ENCODE results near the gene SERPINA9. TPM values are rescaled to one million over a fixed set of nuclear protein-coding genes. Genes with fewer than 3 reads are reported as not detected.

The SERPINA9 gene
- total and polyA plus RNA-seq, 2 of the 8 experiments (the other 6 are each of a cell fraction or from before 2014, with no cell fraction given), result not detected

DNA sequence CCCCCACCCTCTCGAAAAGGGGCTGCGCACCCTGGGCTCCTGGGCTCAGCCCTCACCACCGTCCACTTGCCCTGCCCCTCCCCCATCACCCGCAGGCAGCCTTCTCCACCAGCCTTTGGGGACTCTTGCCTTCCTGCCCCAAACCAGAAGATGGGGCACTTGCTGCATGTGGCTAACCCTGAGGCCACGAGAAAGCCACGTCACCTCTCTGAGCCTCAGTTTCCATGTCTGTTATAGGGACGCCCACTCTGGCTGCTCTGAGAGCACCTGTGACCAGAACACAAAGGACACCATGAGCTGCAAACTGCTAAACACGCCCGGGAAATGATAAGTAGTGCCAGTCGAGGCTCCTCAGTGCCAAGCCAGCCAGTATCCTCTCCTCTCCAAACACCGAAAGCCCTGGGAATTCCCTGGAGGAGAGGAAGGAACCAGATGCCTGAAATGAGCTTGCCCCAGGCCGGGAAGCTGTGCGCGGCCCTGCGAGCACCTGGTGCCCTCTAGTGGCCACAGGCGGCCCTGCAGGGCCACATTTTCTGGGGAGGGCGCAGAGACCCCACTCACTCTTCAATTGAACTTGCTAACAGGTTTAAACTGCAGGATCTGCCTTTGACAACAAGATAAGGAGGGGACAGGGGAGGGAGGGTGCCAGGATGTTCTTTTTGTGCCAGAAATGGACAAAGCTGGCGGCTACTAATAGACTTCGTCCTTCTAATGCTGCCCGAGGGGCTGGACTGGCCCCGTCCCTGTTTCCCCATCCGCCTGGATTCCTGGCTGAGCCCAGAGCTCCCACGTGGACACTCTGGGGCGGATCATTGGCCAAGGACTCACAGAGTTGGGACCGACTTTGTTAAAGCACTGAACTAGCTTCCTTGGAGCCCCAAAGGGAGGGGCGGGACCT is 10.2 kb upstream of the SERPINA9 start (continued):
- peak; percentile 47 for TF ChIP-seq KDM4A (IDR thresholded peaks at IDR 0.05; ENCODE audit: low read depth, low read length, severe bottlenecking)
- TF ChIP-seq, protein P1, sequence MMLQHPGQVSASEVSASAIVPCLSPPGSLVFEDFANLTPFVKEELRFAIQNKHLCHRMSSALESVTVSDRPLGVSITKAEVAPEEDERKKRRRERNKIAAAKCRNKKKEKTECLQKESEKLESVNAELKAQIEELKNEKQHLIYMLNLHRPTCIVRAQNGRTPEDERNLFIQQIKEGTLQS (IDR thresholded peaks at IDR 0.05; ENCODE audit: insufficient read depth, low read depth, low read length), result 0 out of 2 replicates have a peak, but pooled peaks have one; percentile 31
- no peak for TF ChIP-seq SRF (IDR thresholded peaks at IDR 0.05; ENCODE audit: low read depth, low read length)
- TF ChIP-seq, protein P2, sequence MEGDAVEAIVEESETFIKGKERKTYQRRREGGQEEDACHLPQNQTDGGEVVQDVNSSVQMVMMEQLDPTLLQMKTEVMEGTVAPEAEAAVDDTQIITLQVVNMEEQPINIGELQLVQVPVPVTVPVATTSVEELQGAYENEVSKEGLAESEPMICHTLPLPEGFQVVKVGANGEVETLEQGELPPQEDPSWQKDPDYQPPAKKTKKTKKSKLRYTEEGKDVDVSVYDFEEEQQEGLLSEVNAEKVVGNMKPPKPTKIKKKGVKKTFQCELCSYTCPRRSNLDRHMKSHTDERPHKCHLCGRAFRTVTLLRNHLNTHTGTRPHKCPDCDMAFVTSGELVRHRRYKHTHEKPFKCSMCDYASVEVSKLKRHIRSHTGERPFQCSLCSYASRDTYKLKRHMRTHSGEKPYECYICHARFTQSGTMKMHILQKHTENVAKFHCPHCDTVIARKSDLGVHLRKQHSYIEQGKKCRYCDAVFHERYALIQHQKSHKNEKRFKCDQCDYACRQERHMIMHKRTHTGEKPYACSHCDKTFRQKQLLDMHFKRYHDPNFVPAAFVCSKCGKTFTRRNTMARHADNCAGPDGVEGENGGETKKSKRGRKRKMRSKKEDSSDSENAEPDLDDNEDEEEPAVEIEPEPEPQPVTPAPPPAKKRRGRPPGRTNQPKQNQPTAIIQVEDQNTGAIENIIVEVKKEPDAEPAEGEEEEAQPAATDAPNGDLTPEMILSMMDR (IDR thresholded peaks at IDR 0.05; ENCODE audit: control extremely low read depth in 1 of 3, insufficient read depth in 1 of 3, low read depth in 1 of 3, low read length in 3 of 3), result peak; percentile 93 to 96 (median 96)
- TF ChIP-seq RAD21 (IDR thresholded peaks at IDR 0.05 in 1 of 2, conservative IDR thresholded peaks at IDR 0.05 in 1 of 2; ENCODE audit: low read depth in 2 of 2, low read length in 2 of 2), result peak; percentile 92 to 94
- 0 out of 2 replicates have a peak, but pooled peaks have one; percentile 7 for TF ChIP-seq RBBP5 (IDR thresholded peaks at IDR 0.05; ENCODE audit: borderline replicate concordance, low read depth, low read length)
- TF ChIP-seq TAF1 (IDR thresholded peaks at IDR 0.05; ENCODE audit: low read depth, low read length), result 0 out of 2 replicates have a peak, but pooled peaks have one; percentile 40

Measured in H1 (cell line).